K562 (cell line): ENCODE results near the gene RETREG1. TPM values are rescaled to one million over a fixed set of nuclear protein-coding genes. Genes with fewer than 3 reads are reported as not detected.

Experiments
- CHCHD3 ChIP-seq: fragments of 250-450 bp; sonication (Bioruptor Pico); IDR thresholded peaks from 2 replicates; pipeline ENCODE4 v2.1.2; 2022; ENCODE audit warnings: mild to moderate bottlenecking
- EWSR1 ChIP-seq: fragments of 450-650 bp; IDR thresholded peaks from 2 replicates; pipeline ENCODE4 v1.6.1; 2018; ENCODE audit warnings: borderline replicate concordance, mild to moderate bottlenecking, low read depth, moderate library complexity; ENCODE audit not compliant: partially characterized antibody
- GABPA ChIP-seq: fragments of 200-800 bp; sonication (Bioruptor generic); conservative IDR thresholded peaks from 2 replicates; pipeline ENCODE4 v1.6.1; 2016; ENCODE audit warnings: low read depth, missing genetic modification characterization, missing compliant biosample characterization
- GABPB2 ChIP-seq: fragments of 250-450 bp; sonication (Bioruptor Pico); conservative IDR thresholded peaks from 2 replicates; pipeline ENCODE4 v1.5.1; 2021; ENCODE audit warnings: mild to moderate bottlenecking
- GTF2A2 ChIP-seq: IDR thresholded peaks from 2 replicates; pipeline ENCODE4 v1.6.1; 2016; ENCODE audit warnings: mild to moderate bottlenecking, missing genetic modification characterization, missing compliant biosample characterization
- HDGF ChIP-seq: fragments of 450-650 bp; IDR thresholded peaks from 2 replicates; pipeline ENCODE4 v1.6.1; 2016
- POLR2A ChIP-seq: fragments of 450-650 bp; conservative IDR thresholded peaks from 2 replicates; pipeline ENCODE4 v1.6.1; 2016
- POLR2AphosphoS5 ChIP-seq: IDR thresholded peaks from 2 replicates; pipeline ENCODE4 v1.6.1; 2011; ENCODE audit warnings: mild to moderate bottlenecking, low read depth, low read length, moderate library complexity; ENCODE audit not compliant: control insufficient read depth, insufficient read depth
- ZKSCAN1 ChIP-seq: fragments of 150-350 bp; IDR thresholded peaks from 2 replicates; pipeline ENCODE4 v1.6.1; 2016; ENCODE audit warnings: low read depth, low read length
- ZNF253 ChIP-seq: fragments of 250-450 bp; sonication (Bioruptor Pico); conservative IDR thresholded peaks from 2 replicates; pipeline ENCODE4 v1.6.1; 2021; ENCODE audit warnings: mild to moderate bottlenecking
- ZNF589 ChIP-seq: fragments of 200-800 bp; sonication (Bioruptor generic); IDR thresholded peaks from 2 replicates; pipeline ENCODE4 v1.6.1; 2016; ENCODE audit warnings: low read depth, missing genetic modification characterization, missing compliant biosample characterization
- polyA plus RNA-seq, 8 experiments: library from polyadenylated mRNA; depleted of rRNA in 4 of 8; stranded (reverse) in 5 of 8; unstranded in 3 of 8; fragments of >200 nt; fragmentation: Nextera tagmentation in 2 of 8; fragmentation: Illumina TruSeq in 1 of 8; extraction: Ambion mirVana in 2 of 8; extraction: Trizol in 1 of 8; gene quantifications; 2 replicates each; pipeline versions ENCODE4 v1.2.1 to v1.2.3, GENCODE V29; 2011 to 2014; ENCODE audit warnings: inconsistent platforms in 1 of 8, missing spikeins in 1 of 8
- total RNA-seq, 7 experiments: library from RNA; depleted of rRNA in 6 of 7; stranded (reverse); fragments of >200 nt in 6 of 7; fragmentation: Illumina TruSeq in 2 of 7; extraction: Trizol in 2 of 7; gene quantifications; 2 replicates each; pipeline versions ENCODE4 v1.2.1 to v1.2.3, GENCODE V29; 2011 to 2021; ENCODE audit warnings: low replicate concordance in 1 of 7
- TF ChIP-seq, protein P1 (sequence below), 2 experiments: fragments of 150-350 bp in 1 of 2; IDR thresholded peaks; 2 replicates each; pipeline ENCODE4 v1.6.1; 2012 to 2016; ENCODE audit warnings: low read depth in 2 of 2, low read length in 2 of 2, mild to moderate bottlenecking in 1 of 2, moderate library complexity in 1 of 2
- TF ChIP-seq, protein P2 (sequence below): sonication (generic); formaldehyde crosslinking; IDR thresholded peaks from 2 replicates; pipeline ENCODE4 v1.8.0; 2022; ENCODE audit warnings: mild to moderate bottlenecking, missing genetic modification reagents
- TF ChIP-seq, protein P3 (sequence below): fragments of 250-450 bp; sonication (Bioruptor Pico); IDR thresholded peaks from 2 replicates; pipeline ENCODE4 v1.8.0; 2021; ENCODE audit warnings: moderate library complexity, mild to moderate bottlenecking, inconsistent platforms
- TF ChIP-seq, protein P4 (sequence below): sonication (generic); formaldehyde crosslinking; IDR thresholded peaks from 2 replicates; pipeline ENCODE4 v1.8.1; 2023; ENCODE audit warnings: mild to moderate bottlenecking, missing genetic modification reagents
- TF ChIP-seq, protein P5 (sequence below): fragments of 450-650 bp; formaldehyde crosslinking; conservative IDR thresholded peaks from 2 replicates; pipeline ENCODE4 v1.4.0; 2022; ENCODE audit warnings: mild to moderate bottlenecking, missing genetic modification characterization

Gene RETREG1
- total and polyA plus RNA-seq, 9 of the 15 experiments (the other 6 are each of a cell fraction or from before 2014, with no cell fraction given), result 0.01 to 0.20 (median 0.08) TPM; not detected in 5

DNA sequence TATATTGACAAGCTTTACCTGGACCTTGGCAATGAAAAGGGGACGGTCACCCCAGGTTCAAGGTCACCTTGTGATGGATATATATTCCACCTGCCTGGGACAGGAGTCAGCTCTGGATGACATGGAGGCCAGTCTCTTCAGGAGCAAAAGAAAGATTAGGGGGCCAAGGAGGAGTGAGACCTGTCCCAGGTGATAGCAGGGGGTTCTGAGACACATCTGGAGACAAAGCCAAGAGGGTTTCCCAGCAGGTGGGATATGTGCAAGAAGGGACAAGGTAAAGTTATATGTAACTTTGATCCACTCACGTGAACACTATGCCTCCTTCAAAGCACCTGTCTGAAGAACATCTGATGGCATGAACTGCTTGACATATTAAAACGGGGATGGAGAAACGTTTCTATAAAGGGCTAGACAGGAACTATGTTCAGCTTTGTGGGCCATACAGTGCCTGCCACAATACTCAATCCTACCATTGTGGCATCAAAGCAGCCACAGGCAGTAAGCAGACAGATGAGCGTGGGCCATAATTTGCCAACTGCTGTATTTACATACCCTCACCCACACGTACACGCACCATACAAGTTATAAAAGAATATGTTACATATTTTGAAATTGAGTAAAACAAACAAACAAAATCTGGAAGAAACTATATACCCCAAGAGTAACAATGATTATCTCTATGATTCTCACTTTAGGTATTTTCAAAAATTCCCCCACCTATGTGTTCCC lies 88.3 kb downstream of the RETREG1 start (continued):
- TF ChIP-seq, protein P1, sequence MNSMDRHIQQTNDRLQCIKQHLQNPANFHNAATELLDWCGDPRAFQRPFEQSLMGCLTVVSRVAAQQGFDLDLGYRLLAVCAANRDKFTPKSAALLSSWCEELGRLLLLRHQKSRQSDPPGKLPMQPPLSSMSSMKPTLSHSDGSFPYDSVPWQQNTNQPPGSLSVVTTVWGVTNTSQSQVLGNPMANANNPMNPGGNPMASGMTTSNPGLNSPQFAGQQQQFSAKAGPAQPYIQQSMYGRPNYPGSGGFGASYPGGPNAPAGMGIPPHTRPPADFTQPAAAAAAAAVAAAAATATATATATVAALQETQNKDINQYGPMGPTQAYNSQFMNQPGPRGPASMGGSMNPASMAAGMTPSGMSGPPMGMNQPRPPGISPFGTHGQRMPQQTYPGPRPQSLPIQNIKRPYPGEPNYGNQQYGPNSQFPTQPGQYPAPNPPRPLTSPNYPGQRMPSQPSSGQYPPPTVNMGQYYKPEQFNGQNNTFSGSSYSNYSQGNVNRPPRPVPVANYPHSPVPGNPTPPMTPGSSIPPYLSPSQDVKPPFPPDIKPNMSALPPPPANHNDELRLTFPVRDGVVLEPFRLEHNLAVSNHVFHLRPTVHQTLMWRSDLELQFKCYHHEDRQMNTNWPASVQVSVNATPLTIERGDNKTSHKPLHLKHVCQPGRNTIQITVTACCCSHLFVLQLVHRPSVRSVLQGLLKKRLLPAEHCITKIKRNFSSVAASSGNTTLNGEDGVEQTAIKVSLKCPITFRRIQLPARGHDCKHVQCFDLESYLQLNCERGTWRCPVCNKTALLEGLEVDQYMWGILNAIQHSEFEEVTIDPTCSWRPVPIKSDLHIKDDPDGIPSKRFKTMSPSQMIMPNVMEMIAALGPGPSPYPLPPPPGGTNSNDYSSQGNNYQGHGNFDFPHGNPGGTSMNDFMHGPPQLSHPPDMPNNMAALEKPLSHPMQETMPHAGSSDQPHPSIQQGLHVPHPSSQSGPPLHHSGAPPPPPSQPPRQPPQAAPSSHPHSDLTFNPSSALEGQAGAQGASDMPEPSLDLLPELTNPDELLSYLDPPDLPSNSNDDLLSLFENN (IDR thresholded peaks at IDR 0.05; ENCODE audit: low read depth in 2 of 2, low read length in 2 of 2), result 0 out of 4 replicates have a peak, but pooled peaks of 1 of the 2 experiments have one; percentile 50
- TF ChIP-seq, protein P2, sequence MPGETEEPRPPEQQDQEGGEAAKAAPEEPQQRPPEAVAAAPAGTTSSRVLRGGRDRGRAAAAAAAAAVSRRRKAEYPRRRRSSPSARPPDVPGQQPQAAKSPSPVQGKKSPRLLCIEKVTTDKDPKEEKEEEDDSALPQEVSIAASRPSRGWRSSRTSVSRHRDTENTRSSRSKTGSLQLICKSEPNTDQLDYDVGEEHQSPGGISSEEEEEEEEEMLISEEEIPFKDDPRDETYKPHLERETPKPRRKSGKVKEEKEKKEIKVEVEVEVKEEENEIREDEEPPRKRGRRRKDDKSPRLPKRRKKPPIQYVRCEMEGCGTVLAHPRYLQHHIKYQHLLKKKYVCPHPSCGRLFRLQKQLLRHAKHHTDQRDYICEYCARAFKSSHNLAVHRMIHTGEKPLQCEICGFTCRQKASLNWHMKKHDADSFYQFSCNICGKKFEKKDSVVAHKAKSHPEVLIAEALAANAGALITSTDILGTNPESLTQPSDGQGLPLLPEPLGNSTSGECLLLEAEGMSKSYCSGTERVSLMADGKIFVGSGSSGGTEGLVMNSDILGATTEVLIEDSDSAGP (CRISPR knock-in tag), result no peak
- TF ChIP-seq ZNF589, result no peak
- TF ChIP-seq, protein P3, sequence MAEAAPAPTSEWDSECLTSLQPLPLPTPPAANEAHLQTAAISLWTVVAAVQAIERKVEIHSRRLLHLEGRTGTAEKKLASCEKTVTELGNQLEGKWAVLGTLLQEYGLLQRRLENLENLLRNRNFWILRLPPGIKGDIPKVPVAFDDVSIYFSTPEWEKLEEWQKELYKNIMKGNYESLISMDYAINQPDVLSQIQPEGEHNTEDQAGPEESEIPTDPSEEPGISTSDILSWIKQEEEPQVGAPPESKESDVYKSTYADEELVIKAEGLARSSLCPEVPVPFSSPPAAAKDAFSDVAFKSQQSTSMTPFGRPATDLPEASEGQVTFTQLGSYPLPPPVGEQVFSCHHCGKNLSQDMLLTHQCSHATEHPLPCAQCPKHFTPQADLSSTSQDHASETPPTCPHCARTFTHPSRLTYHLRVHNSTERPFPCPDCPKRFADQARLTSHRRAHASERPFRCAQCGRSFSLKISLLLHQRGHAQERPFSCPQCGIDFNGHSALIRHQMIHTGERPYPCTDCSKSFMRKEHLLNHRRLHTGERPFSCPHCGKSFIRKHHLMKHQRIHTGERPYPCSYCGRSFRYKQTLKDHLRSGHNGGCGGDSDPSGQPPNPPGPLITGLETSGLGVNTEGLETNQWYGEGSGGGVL (CRISPR knock-in tag), result no peak
- peak; percentile 93 for TF ChIP-seq POLR2AphosphoS5
- TF ChIP-seq ZNF253 (CRISPR knock-in tag), result peak; percentile 81; the same call in 1 of the 2 replicates
- peak; percentile 85 for TF ChIP-seq GTF2A2 (tag)
- TF ChIP-seq EWSR1, result no peak
- TF ChIP-seq HDGF, result no peak
- 0 out of 2 replicates have a peak, but pooled peaks have one; percentile 57 for TF ChIP-seq GABPB2 (CRISPR knock-in tag)
- no peak for TF ChIP-seq GABPA
- TF ChIP-seq, protein P4, sequence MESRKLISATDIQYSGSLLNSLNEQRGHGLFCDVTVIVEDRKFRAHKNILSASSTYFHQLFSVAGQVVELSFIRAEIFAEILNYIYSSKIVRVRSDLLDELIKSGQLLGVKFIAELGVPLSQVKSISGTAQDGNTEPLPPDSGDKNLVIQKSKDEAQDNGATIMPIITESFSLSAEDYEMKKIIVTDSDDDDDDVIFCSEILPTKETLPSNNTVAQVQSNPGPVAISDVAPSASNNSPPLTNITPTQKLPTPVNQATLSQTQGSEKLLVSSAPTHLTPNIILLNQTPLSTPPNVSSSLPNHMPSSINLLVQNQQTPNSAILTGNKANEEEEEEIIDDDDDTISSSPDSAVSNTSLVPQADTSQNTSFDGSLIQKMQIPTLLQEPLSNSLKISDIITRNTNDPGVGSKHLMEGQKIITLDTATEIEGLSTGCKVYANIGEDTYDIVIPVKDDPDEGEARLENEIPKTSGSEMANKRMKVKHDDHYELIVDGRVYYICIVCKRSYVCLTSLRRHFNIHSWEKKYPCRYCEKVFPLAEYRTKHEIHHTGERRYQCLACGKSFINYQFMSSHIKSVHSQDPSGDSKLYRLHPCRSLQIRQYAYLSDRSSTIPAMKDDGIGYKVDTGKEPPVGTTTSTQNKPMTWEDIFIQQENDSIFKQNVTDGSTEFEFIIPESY (CRISPR knock-in tag), result no peak
- TF ChIP-seq ZKSCAN1, result no peak
- peak; percentile 90; the same call in 1 of the 2 replicates for TF ChIP-seq CHCHD3 (CRISPR knock-in tag)
- TF ChIP-seq POLR2A, result peak; percentile 83
- TF ChIP-seq, protein P5, sequence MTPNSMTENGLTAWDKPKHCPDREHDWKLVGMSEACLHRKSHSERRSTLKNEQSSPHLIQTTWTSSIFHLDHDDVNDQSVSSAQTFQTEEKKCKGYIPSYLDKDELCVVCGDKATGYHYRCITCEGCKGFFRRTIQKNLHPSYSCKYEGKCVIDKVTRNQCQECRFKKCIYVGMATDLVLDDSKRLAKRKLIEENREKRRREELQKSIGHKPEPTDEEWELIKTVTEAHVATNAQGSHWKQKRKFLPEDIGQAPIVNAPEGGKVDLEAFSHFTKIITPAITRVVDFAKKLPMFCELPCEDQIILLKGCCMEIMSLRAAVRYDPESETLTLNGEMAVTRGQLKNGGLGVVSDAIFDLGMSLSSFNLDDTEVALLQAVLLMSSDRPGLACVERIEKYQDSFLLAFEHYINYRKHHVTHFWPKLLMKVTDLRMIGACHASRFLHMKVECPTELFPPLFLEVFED (CRISPR knock-in tag), result peak; percentile 66; the same call in 1 of the 2 replicates
